ENCODE data around the gene CLDN22.
A peak's percentile ranks its signal among the peaks of the same experiment; 100 is the strongest.

The CLDN22 gene

DNA sequence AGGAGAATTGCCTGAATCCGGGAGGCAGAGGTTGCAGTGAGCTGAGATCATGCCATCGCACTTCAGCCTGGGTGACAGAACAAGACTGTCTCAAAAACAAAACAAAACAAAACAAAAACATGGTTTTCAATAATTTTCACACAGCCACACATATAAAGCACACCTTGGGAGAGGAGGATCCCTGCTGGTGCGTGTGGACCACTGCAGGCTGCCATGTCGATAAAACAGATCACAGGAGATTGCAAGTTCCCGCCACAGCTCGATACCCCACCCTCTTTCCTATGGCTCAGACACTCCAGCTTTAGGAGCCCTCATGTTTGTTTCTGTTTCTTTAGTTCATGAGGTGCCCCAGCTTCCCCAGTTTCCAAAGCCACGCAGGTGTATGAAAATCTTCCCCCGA lies 33.5 kb upstream of the CLDN22 start:
- TF ChIP-seq CTCF (IDR thresholded peaks at IDR 0.05) = peak; percentile 10
- Histone ChIP-seq H3K79me2 (no peaks in the 10 kb centered on the region), H3K9ac (no peak overlapping the region), H3K9me3 (ENCODE audit: control insufficient read depth, low read length) (no peaks in the 10 kb centered on the region), H3K4me1 (no peaks in the 10 kb centered on the region), H3K27ac (no peak overlapping the region), H3K4me2 (ENCODE audit: low read length) (no peak overlapping the region), H2AFZ (no peak overlapping the region), H3K4me3 (ENCODE audit: low read depth, low read length) (no peak overlapping the region), H3K27me3 (ENCODE audit: control insufficient read depth, insufficient read depth, low read length) (no peaks in the 10 kb centered on the region), H3K36me3 (ENCODE audit: control insufficient read depth, insufficient read depth, low read length) (no peaks in the 10 kb centered on the region)

DNA sequence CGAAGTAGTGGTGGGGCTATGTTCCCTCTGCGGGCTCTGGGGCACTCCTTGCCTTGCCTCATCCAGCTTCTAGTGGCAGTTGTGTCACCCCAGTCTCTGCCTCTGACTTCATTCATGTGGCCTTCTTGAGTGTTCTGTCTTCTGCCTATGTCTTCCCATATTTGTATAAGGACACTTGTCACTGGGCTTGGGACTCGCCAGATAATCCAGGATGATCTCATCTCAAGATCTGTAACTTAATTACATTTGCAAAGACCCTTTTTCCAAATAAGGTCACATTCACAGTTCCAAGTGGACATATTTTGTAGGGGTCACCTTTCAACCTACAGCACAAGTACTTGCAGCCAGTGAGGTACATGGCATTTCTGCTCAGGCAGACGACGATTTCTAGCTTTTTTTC lies 32.5 kb upstream of the CLDN22 start:
- Histone ChIP-seq H3K4me3 (ENCODE audit: low read depth, low read length) (no peak overlapping the region), H3K36me3 (ENCODE audit: control insufficient read depth, insufficient read depth, low read length) (no peaks in the 10 kb centered on the region), H3K9ac (no peak overlapping the region), H3K27me3 (ENCODE audit: control insufficient read depth, insufficient read depth, low read length) (no peaks in the 10 kb centered on the region), H2AFZ (no peak overlapping the region), H3K27ac (no peak overlapping the region), H3K9me3 (ENCODE audit: control insufficient read depth, low read length) (no peaks in the 10 kb centered on the region), H3K4me1 (no peaks in the 10 kb centered on the region), H3K4me2 (ENCODE audit: low read length) (no peak overlapping the region), H3K79me2 (no peaks in the 10 kb centered on the region)
- TF ChIP-seq CTCF (IDR thresholded peaks at IDR 0.05) = no peak

DNA sequence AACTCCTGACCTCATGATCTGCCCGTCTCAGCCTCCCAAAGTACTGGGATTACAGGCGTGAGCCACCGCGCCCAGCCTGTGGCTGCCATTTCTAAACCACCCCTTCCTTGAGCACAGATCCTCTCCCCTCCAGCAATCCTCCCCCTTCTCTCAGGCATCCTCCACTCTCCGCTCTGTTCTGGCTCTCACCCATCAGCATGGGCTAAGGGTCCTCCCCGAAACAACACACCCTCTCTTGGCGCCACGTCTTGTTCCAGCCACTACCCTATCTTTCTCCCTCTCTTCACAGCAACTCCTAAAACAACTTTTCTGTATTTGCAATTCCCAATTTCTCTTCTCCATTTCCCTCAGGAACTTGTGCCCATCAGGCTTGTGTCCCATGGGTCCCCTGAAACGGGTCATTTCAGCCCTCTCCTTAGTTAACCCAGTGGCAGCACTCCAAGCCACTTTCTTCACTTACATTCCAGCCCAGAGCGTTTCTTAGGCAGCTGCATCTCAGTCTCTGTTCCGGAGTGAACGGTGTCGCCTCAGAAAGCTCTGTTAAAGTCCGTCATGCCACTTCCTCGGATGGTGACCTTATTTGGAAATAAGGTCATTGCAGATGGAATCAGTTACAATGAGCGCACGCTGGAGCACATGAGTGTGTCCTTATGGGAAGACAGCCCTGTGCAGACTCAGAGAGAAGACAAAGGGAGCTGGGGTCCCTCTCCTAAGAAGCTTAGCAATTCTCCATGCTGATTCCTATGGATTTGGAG lies 30.4 kb upstream of the CLDN22 start:
- Histone ChIP-seq H3K27me3 (ENCODE audit: control insufficient read depth, insufficient read depth, low read length) (no peaks in the 10 kb centered on the region), H2AFZ (no peak overlapping the region), H3K36me3 (ENCODE audit: control insufficient read depth, insufficient read depth, low read length) (no peaks in the 10 kb centered on the region), H3K79me2 (no peaks in the 10 kb centered on the region), H3K4me1 (no peaks in the 10 kb centered on the region), H3K4me3 (ENCODE audit: low read depth, low read length) (no peak overlapping the region), H3K27ac (no peak overlapping the region), H3K9ac (no peak overlapping the region), H3K9me3 (ENCODE audit: control insufficient read depth, low read length) (no peaks in the 10 kb centered on the region), H3K4me2 (ENCODE audit: low read length) (peak overlapping the region; percentile 9)
- TF ChIP-seq CTCF (IDR thresholded peaks at IDR 0.05) = no peak

- Histone ChIP-seq H3K4me3 (ENCODE audit: low read depth, low read length) (no peak overlapping the region), H3K79me2 (no peaks in the 10 kb centered on the region), H2AFZ (no peak overlapping the region), H3K9ac (no peak overlapping the region), H3K27ac (no peak overlapping the region), H3K27me3 (ENCODE audit: control insufficient read depth, insufficient read depth, low read length) (no peaks in the 10 kb centered on the region), H3K4me2 (ENCODE audit: low read length) (no peak overlapping the region), H3K4me1 (no peaks in the 10 kb centered on the region), H3K36me3 (ENCODE audit: control insufficient read depth, insufficient read depth, low read length) (no peaks in the 10 kb centered on the region), H3K9me3 (ENCODE audit: control insufficient read depth, low read length) (no peaks in the 10 kb centered on the region)
- TF ChIP-seq CTCF (IDR thresholded peaks at IDR 0.05) = no peak
Measured at GRCh38 chr4:183349673-183350072, 29.6 kb upstream of the CLDN22 start.
